NK-92 (cell line): ENCODE results near the gene KLHDC3.

Experiments
- DNase-seq: peaks from one replicate; lab custom pipeline; 2025; ENCODE audit not compliant: unreplicated experiment; lab: John Stamatoyannopoulos, UW

KLHDC3 gene

GRCh38 chr6:43053545-43054205 is 39.6 kb downstream of the KLHDC3 start, which contains the start of gene CUL7:
Gene CUL7 (minus strand): TSS chr6:43053851. CDS start chr6:43052788, 1,063 bp downstream.
- peak; percentile 41 for DNase-seq

GRCh38 chr6:43054206-43054943 is 40.3 kb downstream of the KLHDC3 start:
- DNase-seq: no peak

GRCh38 chr6:43055966-43056365 is 41.9 kb downstream of the KLHDC3 start:
- DNase-seq: no peak

GRCh38 chr6:43058531-43058930 is 44.5 kb downstream of the KLHDC3 start:
- DNase-seq: no peak

- DNase-seq: peak; percentile 90
Observed at GRCh38 chr6:43059168-43060033, 45.4 kb downstream of the KLHDC3 start, which contains the start of the genes KLC4 and MRPL2. Gene KLC4 (plus strand): TSS chr6:43059631. CDS start chr6:43061336, 1,705 bp downstream. Gene MRPL2 (minus strand): TSS chr6:43059434. CDS start chr6:43059381, 53 bp downstream.

GRCh38 chr6:43060034-43060754 is 46.1 kb downstream of the KLHDC3 start:
- no peak for DNase-seq

- DNase-seq: no peak
Observed at GRCh38 chr6:43060755-43061633, 46.9 kb downstream of the KLHDC3 start.

- no peak for DNase-seq
Observed at GRCh38 chr6:43061861-43062260, 47.8 kb downstream of the KLHDC3 start.

GRCh38 chr6:43062818-43063217 is 48.8 kb downstream of the KLHDC3 start:
- DNase-seq: no peak

- DNase-seq: no peak
Observed at GRCh38 chr6:43070028-43070632, 56.1 kb downstream of the KLHDC3 start.
